ENCODE results near the gene HOXB13.

GRCh38 chr17:48724251-48725003 lies 4.1 kb downstream of the HOXB13 start:
- TF ChIP-seq CTCF (IDR thresholded peaks at IDR 0.05) (peak; percentile 51 to 63), POLR2A (IDR thresholded peaks at IDR 0.05) (no peak), EP300 (IDR thresholded peaks at IDR 0.05) (no peak), POLR2AphosphoS5 (IDR thresholded peaks at IDR 0.05) (no peak)

All from suprapubic skin (tissue), 4 donors.